Osteoblast (primary cell): ENCODE results near the gene EMP1. TPM values are rescaled to one million over a fixed set of nuclear protein-coding genes. Genes with fewer than 3 reads are reported as not detected.

Experiments
- DNase-seq: peaks from one replicate; pipeline ENCODE4 v3.0.0; 2011; ENCODE audit warnings: low spot score, mixed read lengths; ENCODE audit not compliant: insufficient read length; ENCODE audit errors: missing footprints
- H2AFZ ChIP-seq: 2 replicates; pipeline ENCODE4 v1.6.0; 2011; ENCODE audit warnings: mild to moderate bottlenecking, low read length
- H3K27ac ChIP-seq: 2 replicates; pipeline ENCODE4 v1.5.1; 2011; ENCODE audit warnings: mild to moderate bottlenecking, low read depth, low read length, moderate library complexity
- H3K27me3 ChIP-seq: 2 replicates; pipeline ENCODE4 v1.6.0; 2012; ENCODE audit warnings: mild to moderate bottlenecking, control low read depth, inconsistent platforms, low read length, moderate library complexity; ENCODE audit not compliant: insufficient read depth
- H3K36me3 ChIP-seq: 2 replicates; pipeline ENCODE4 v1.5.1; 2011; ENCODE audit warnings: mild to moderate bottlenecking, low read length, control low read depth, moderate library complexity; ENCODE audit not compliant: insufficient read depth
- H3K4me1 ChIP-seq: 2 replicates; pipeline ENCODE4 v1.5.1; 2011; ENCODE audit warnings: mild to moderate bottlenecking, low read length, control low read depth, moderate library complexity; ENCODE audit not compliant: insufficient read depth
- H3K4me2 ChIP-seq: 2 replicates; pipeline ENCODE4 v1.6.0; 2011; ENCODE audit warnings: mild to moderate bottlenecking, low read length; ENCODE audit not compliant: insufficient read depth
- H3K4me3 ChIP-seq: fragments of 200-600 bp; sonication (generic); 3 replicates; pipeline ENCODE4 v1.5.1; 2012; ENCODE audit warnings: mild to moderate bottlenecking, low read length, inconsistent platforms; ENCODE audit not compliant: insufficient read depth
- H3K79me2 ChIP-seq: 2 replicates; pipeline ENCODE4 v1.6.0; 2012; ENCODE audit warnings: mild to moderate bottlenecking, low read length, control low read depth, inconsistent platforms; ENCODE audit not compliant: insufficient read depth
- H3K9me3 ChIP-seq: 2 replicates; pipeline ENCODE4 v1.5.1; 2011; ENCODE audit warnings: low read depth, low read length, control low read depth
- H4K20me1 ChIP-seq: 2 replicates; pipeline ENCODE4 v1.6.0; 2012; ENCODE audit warnings: mild to moderate bottlenecking, low read length, control low read depth; ENCODE audit not compliant: insufficient read depth
- CTCF ChIP-seq: IDR thresholded peaks from 2 replicates; pipeline ENCODE4 v1.5.1; 2011; ENCODE audit warnings: mild to moderate bottlenecking, low read depth, low read length, moderate library complexity; ENCODE audit errors: extremely low read depth
- total RNA-seq: library from RNA; depleted of rRNA; stranded (reverse); fragments of >200 nt; gene quantifications from 2 replicates; pipeline ENCODE4 v1.2.3, GENCODE V29; 2012

The EMP1 gene
- total RNA-seq, 1 donor = 106 TPM

- no peak overlapping the region for H3K4me3 ChIP-seq
- peaks cover 56% of the 10 kb centered on the region for H3K4me1 ChIP-seq
- H3K27me3 ChIP-seq = no peaks in the 10 kb centered on the region
- peak overlapping the region; percentile 1 for H3K4me2 ChIP-seq
- peaks cover 36% of the 10 kb centered on the region for H3K36me3 ChIP-seq
- no peaks in the 10 kb centered on the region for H3K79me2 ChIP-seq
- no peak for TF ChIP-seq CTCF
- peak overlapping the region; percentile 90 for H3K27ac ChIP-seq
- H3K9me3 ChIP-seq = no peaks in the 10 kb centered on the region
- no peak overlapping the region for H2AFZ ChIP-seq
- H4K20me1 ChIP-seq = no peaks in the 10 kb centered on the region
- DNase-seq = no peak
These were observed 24.3 kb downstream of the EMP1 start for GRCh38 chr12:13220838-13221237.

- no peaks in the 10 kb centered on the region for H3K79me2 ChIP-seq
- H3K9me3 ChIP-seq = no peaks in the 10 kb centered on the region
- H3K4me1 ChIP-seq = peaks cover 55% of the 10 kb centered on the region
- no peak overlapping the region for H3K4me3 ChIP-seq
- no peak for TF ChIP-seq CTCF
- peaks cover 24% of the 10 kb centered on the region for H3K36me3 ChIP-seq
- H3K4me2 ChIP-seq = no peak overlapping the region
- H2AFZ ChIP-seq = no peak overlapping the region
- no peak for DNase-seq
- no peaks in the 10 kb centered on the region for H4K20me1 ChIP-seq
- H3K27ac ChIP-seq = peak overlapping the region; percentile 90
- no peaks in the 10 kb centered on the region for H3K27me3 ChIP-seq
These were observed 25.6 kb downstream of the EMP1 start for GRCh38 chr12:13222076-13222475.

- peak; percentile 73 for DNase-seq
- TF ChIP-seq CTCF = no peak
- H3K79me2 ChIP-seq = no peaks in the 10 kb centered on the region
- peaks cover 12% of the 10 kb centered on the region for H3K36me3 ChIP-seq
- H3K4me1 ChIP-seq = peaks cover 51% of the 10 kb centered on the region
- H2AFZ ChIP-seq = no peak overlapping the region
- no peaks in the 10 kb centered on the region for H4K20me1 ChIP-seq
- H3K27ac ChIP-seq = peak overlapping the region; percentile 90
- no peaks in the 10 kb centered on the region for H3K27me3 ChIP-seq
- H3K4me2 ChIP-seq = peak overlapping the region; percentile 62
- no peak overlapping the region for H3K4me3 ChIP-seq
- no peaks in the 10 kb centered on the region for H3K9me3 ChIP-seq
These were observed 26.8 kb downstream of the EMP1 start for GRCh38 chr12:13223179-13223804.

- Histone ChIP-seq H3K4me1 (peaks cover 48% of the 10 kb centered on the region), H3K79me2 (no peaks in the 10 kb centered on the region), H3K4me2 (peak overlapping the region; percentile 62), H3K27me3 (no peaks in the 10 kb centered on the region), H3K9me3 (no peaks in the 10 kb centered on the region), H2AFZ (no peak overlapping the region), H4K20me1 (no peaks in the 10 kb centered on the region), H3K36me3 (peaks cover 6% of the 10 kb centered on the region), H3K4me3 (no peak overlapping the region), H3K27ac (peak overlapping the region; percentile 90)
- no peak for TF ChIP-seq CTCF
- DNase-seq = no peak
These were observed 27.4 kb downstream of the EMP1 start for GRCh38 chr12:13223941-13224340.
